HEK293T (cell line): ENCODE results near the gene CACNA1C.

ENCODE experiments used
- CTCF ChIA-PET: fragments of 350-600 bp; formaldehyde crosslinking; extraction: SDS; loops from one replicate; lab custom pipeline; 2021; ENCODE audit warnings: antibody characterized with exemption, inconsistent platforms; lab: Yijun Ruan, JAX
- POLR2A ChIA-PET: fragments of 350-600 bp; formaldehyde crosslinking; extraction: SDS; loops from one replicate; lab custom pipeline; 2020; ENCODE audit warnings: antibody characterized with exemption, inconsistent platforms; lab: Yijun Ruan, JAX
- DNase-seq: peaks from one replicate; pipeline ENCODE4 v3.0.0; 2012; ENCODE audit warnings: mixed read lengths; ENCODE audit errors: extremely low spot score
- ARNT ChIP-seq: fragments of 450-650 bp; IDR thresholded peaks from 2 replicates; pipeline ENCODE4 v1.6.1; 2017; ENCODE audit warnings: mild to moderate bottlenecking
- BHLHE40 ChIP-seq: fragments of 450-650 bp; IDR thresholded peaks from 2 replicates; pipeline ENCODE4 v1.6.1; 2016; ENCODE audit warnings: mild to moderate bottlenecking, moderate library complexity, borderline replicate concordance
- CTBP1 ChIP-seq: fragments of 450-650 bp; IDR thresholded peaks from 2 replicates; pipeline ENCODE4 v1.6.1; 2016; ENCODE audit warnings: borderline replicate concordance
- ELF4 ChIP-seq: fragments of 450-650 bp; IDR thresholded peaks from 2 replicates; pipeline ENCODE4 v1.6.1; 2017; ENCODE audit warnings: antibody characterized with exemption
- FOXA1 ChIP-seq: fragments of 450-650 bp; IDR thresholded peaks from 2 replicates; pipeline ENCODE4 v1.6.1; 2016; ENCODE audit warnings: mild to moderate bottlenecking
- FOXK2 ChIP-seq: fragments of 450-650 bp; IDR thresholded peaks from 2 replicates; pipeline ENCODE4 v1.6.1; 2016; ENCODE audit warnings: mild to moderate bottlenecking
- FOXM1 ChIP-seq: fragments of 450-650 bp; IDR thresholded peaks from 2 replicates; pipeline ENCODE4 v1.6.1; 2017; ENCODE audit warnings: mild to moderate bottlenecking, borderline replicate concordance
- HDGF ChIP-seq: fragments of 450-650 bp; IDR thresholded peaks from 2 replicates; pipeline ENCODE4 v1.6.1; 2017; ENCODE audit warnings: antibody characterized with exemption, borderline replicate concordance
- L3MBTL2 ChIP-seq: fragments of 450-650 bp; conservative IDR thresholded peaks from 2 replicates; pipeline ENCODE4 v1.6.1; 2016; ENCODE audit warnings: mild to moderate bottlenecking
- LEF1 ChIP-seq: fragments of 450-650 bp; IDR thresholded peaks from 2 replicates; pipeline ENCODE4 v1.6.1; 2017; ENCODE audit warnings: mild to moderate bottlenecking, borderline replicate concordance
- NFRKB ChIP-seq: fragments of 450-650 bp; IDR thresholded peaks from 2 replicates; pipeline ENCODE4 v1.6.1; 2016; ENCODE audit warnings: mild to moderate bottlenecking, moderate library complexity
- SP1 ChIP-seq: fragments of 450-650 bp; IDR thresholded peaks from 2 replicates; pipeline ENCODE4 v1.6.1; 2017
- SUZ12 ChIP-seq: fragments of 450-650 bp; IDR thresholded peaks from 2 replicates; pipeline ENCODE4 v1.6.1; 2016; ENCODE audit warnings: mild to moderate bottlenecking
- TARDBP ChIP-seq: fragments of 450-650 bp; IDR thresholded peaks from 2 replicates; pipeline ENCODE4 v1.6.1; 2016
- ZNF384 ChIP-seq: fragments of 450-650 bp; IDR thresholded peaks from 2 replicates; pipeline ENCODE4 v1.6.1; 2016
- TF ChIP-seq, protein P1 (sequence below): fragments of 450-650 bp; IDR thresholded peaks from 2 replicates; pipeline ENCODE4 v1.6.1; 2016

CACNA1C gene

GRCh38 chr12:2617365-2617764 is 564.6 kb downstream of the CACNA1C start:
- no peak for DNase-seq
- POLR2A ChIA-PET = interaction anchor here (0.6 kb wide), 1 partner anchor 28 kb away, joined by 4 read pairs; no protein-coding TSS in a partner anchor
- CTCF ChIA-PET = no interaction called here
- TF ChIP-seq ARNT (no peak), FOXM1 (no peak)

- CTCF ChIA-PET = no interaction called here
- POLR2A ChIA-PET = no interaction called here
- DNase-seq = no peak
- TF ChIP-seq TARDBP = no peak
- TF ChIP-seq NFRKB = no peak
- no peak for TF ChIP-seq ELF4
- no peak for TF ChIP-seq LEF1
- no peak for TF ChIP-seq ARNT
- TF ChIP-seq FOXM1 = no peak
- TF ChIP-seq CTBP1 = no peak
- no peak for TF ChIP-seq SP1
- no peak for TF ChIP-seq ZNF384
- no peak for TF ChIP-seq L3MBTL2
- TF ChIP-seq FOXK2 = no peak
- no peak for TF ChIP-seq BHLHE40
These were observed 565.7 kb downstream of the CACNA1C start for GRCh38 chr12:2618291-2618995.

DNA sequence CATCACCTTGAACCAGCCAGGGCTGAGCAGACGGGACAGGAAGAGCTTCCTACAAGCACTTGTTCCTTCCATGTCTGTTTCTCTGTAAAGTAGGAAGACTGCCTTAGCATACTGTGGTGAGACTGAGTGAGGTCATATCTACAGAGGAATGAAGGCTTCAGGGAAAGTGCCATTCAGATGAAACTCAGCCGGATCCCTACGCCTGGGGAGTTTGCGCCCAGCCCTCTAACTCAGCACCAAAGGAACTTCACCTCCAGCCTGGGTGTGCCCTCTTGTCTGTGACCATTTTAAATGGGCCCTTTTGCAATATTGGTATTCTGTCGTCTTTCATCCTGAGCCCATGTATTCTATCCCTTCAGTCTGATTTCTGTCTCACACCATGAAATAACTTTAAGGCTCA is 566.3 kb downstream of the CACNA1C start:
- TF ChIP-seq ARNT (no peak), FOXK2 (no peak), L3MBTL2 (no peak), FOXA1 (no peak), TARDBP (no peak), LEF1 (no peak), SUZ12 (no peak), ELF4 (no peak), ZNF384 (no peak), SP1 (no peak), HDGF (no peak), CTBP1 (no peak), NFRKB (no peak), BHLHE40 (no peak), FOXM1 (no peak)
- TF ChIP-seq, protein P1, sequence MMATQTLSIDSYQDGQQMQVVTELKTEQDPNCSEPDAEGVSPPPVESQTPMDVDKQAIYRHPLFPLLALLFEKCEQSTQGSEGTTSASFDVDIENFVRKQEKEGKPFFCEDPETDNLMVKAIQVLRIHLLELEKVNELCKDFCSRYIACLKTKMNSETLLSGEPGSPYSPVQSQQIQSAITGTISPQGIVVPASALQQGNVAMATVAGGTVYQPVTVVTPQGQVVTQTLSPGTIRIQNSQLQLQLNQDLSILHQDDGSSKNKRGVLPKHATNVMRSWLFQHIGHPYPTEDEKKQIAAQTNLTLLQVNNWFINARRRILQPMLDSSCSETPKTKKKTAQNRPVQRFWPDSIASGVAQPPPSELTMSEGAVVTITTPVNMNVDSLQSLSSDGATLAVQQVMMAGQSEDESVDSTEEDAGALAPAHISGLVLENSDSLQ = no peak
- CTCF ChIA-PET = no interaction called here
- POLR2A ChIA-PET = no interaction called here
- DNase-seq = no peak

GRCh38 chr12:2622460-2622859 is 569.7 kb downstream of the CACNA1C start:
- no peak for DNase-seq
- CTCF ChIA-PET = no interaction called here
- TF ChIP-seq TARDBP = no peak
- TF ChIP-seq BHLHE40 = no peak
- no peak for TF ChIP-seq ELF4
- TF ChIP-seq CTBP1 = no peak
- TF ChIP-seq SP1 = no peak
- no peak for TF ChIP-seq FOXK2
- POLR2A ChIA-PET = no interaction called here

GRCh38 chr12:2623472-2623871 is 570.7 kb downstream of the CACNA1C start:
- CTCF ChIA-PET = interaction anchor here (0.6 to 0.7 kb wide), 2 partner anchors 763 to 1262 kb away, joined by 3 to 4 read pairs; no protein-coding TSS in a partner anchor
- POLR2A ChIA-PET = no interaction called here
- no peak for TF ChIP-seq NFRKB
- no peak for TF ChIP-seq ELF4
- TF ChIP-seq FOXA1 = no peak
- TF ChIP-seq LEF1 = no peak
- TF ChIP-seq HDGF = no peak
- TF ChIP-seq TARDBP = no peak
- TF ChIP-seq FOXM1 = no peak
- no peak for TF ChIP-seq BHLHE40
- no peak for DNase-seq

DNA sequence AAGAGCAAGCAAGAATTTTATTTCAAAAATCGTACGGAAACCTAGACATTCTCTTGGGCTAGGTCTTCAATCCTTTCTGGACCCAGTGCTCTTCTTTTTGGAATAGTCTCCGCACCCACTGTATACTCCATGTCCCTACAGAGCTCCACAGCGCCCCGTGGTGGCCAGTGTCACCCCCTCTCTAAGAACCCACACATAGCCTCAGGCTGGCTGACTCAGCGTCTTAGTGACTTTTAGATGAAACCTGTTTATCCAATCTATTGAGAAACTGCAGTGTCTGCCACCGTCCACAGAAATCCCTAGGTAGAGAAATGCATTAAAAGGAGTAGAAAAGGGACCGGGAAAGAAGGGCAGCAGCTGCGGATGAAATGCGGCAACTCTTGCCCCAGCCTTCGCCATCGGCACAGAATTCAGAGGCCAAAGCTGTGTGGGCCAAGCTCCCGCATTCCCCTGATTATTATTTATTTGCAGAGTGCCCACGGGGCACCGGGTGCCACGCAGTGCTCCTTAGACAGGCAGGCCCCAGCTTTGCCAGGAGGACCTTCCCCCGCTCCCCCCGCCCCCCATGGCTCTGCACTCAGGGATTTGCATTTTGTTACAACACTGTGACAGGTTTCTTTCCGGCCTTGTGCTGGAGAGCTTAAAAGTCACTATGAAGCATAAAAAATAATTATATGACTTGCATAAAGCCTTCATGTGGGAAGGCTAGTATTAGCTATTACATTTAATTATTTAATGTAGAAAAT is 571.9 kb downstream of the CACNA1C start:
- TF ChIP-seq SUZ12 (no peak), ZNF384 (no peak), FOXM1 (no peak), BHLHE40 (no peak), HDGF (no peak), SP1 (no peak), LEF1 (no peak), FOXK2 (no peak), CTBP1 (no peak), FOXA1 (no peak), TARDBP (no peak)
- TF ChIP-seq, protein P1 = no peak
- DNase-seq = peak; percentile 60
- ChIA-PET CTCF (interaction anchor here (0.6 to 1.5 kb wide), 7 partner anchors 9 to 940 kb away, joined by 3 to 12 read pairs (median 3); no protein-coding TSS in a partner anchor), POLR2A (no interaction called here)

- POLR2A ChIA-PET = no interaction called here
- TF ChIP-seq ZNF384 (no peak), CTBP1 (no peak), TARDBP (no peak), FOXA1 (no peak), FOXM1 (no peak), ARNT (no peak), FOXK2 (no peak)
- CTCF ChIA-PET = interaction anchor here (0.6 to 1.5 kb wide), 5 partner anchors 9 to 940 kb away, joined by 3 to 12 read pairs (median 4); no protein-coding TSS in a partner anchor
- no peak for DNase-seq
These were observed 572.5 kb downstream of the CACNA1C start for GRCh38 chr12:2625289-2625612.
